Kidney (tissue), 14 donors: ENCODE data around the gene PPFIBP2. TPM values are rescaled to one million over a fixed set of nuclear protein-coding genes. Genes with fewer than 3 reads are reported as not detected.

Source experiments
- DNase-seq, 5 donors: peaks; one replicate each; pipeline ENCODE4 v3.0.0-alpha.2; 2013 to 2020
- FAIRE-seq: peaks from 2 replicates; lab custom pipeline; 2012; peaks lifted over from hg19 to GRCh38; lab: Jason Lieb, UNC
- H3K27ac ChIP-seq, 2 donors: one replicate each; pipeline ENCODE4 v1.7.0; 2013; ENCODE audit warnings: low read depth in 2 of 2, low read length in 2 of 2, inconsistent platforms in 1 of 2
- H3K27me3 ChIP-seq: one replicate; pipeline ENCODE4 v1.7.1; 2013; ENCODE audit warnings: low read length, inconsistent platforms; ENCODE audit not compliant: control insufficient read depth, insufficient read depth
- H3K36me3 ChIP-seq, 3 donors: one replicate each; pipeline versions ENCODE4 v1.7.0 to v1.7.1; 2013; ENCODE audit warnings: low read length in 3 of 3, control low read depth in 1 of 3, inconsistent platforms in 1 of 3; ENCODE audit not compliant: insufficient read depth in 3 of 3, control insufficient read depth in 2 of 3
- H3K4me1 ChIP-seq, 3 donors: one replicate each; pipeline versions ENCODE4 v1.7.0 to v1.7.1; 2013; ENCODE audit warnings: low read length in 3 of 3, inconsistent platforms in 1 of 3, low read depth in 1 of 3; ENCODE audit not compliant: control insufficient read depth in 2 of 3, insufficient read depth in 2 of 3
- H3K4me3 ChIP-seq, 3 donors: one replicate each; pipeline versions ENCODE4 v1.7.0 to v1.8.1; 2013; ENCODE audit warnings: low read length in 3 of 3, control low read depth in 1 of 3, inconsistent platforms in 1 of 3
- H3K9ac ChIP-seq, 3 donors: one replicate each; pipeline versions ENCODE4 v1.7.0 to v1.7.1; 2013; ENCODE audit warnings: low read length in 3 of 3, control low read depth in 1 of 3, inconsistent platforms in 1 of 3
- H3K9me3 ChIP-seq, 3 donors: one replicate each; pipeline versions ENCODE4 v1.7.0 to v1.7.1; 2013; ENCODE audit warnings: low read length in 3 of 3, control low read depth in 1 of 3, inconsistent platforms in 1 of 3; ENCODE audit not compliant: control insufficient read depth in 2 of 3, insufficient read depth in 1 of 3
- CTCF ChIP-seq: IDR thresholded peaks from 3 replicates; pipeline ENCODE4 v1.5.1; 2012; ENCODE audit warnings: mild to moderate bottlenecking, moderate library complexity, borderline replicate concordance; ENCODE audit not compliant: insufficient read depth; ENCODE audit errors: extremely low read depth
- intact Hi-C: fragments of 100-400 bp; cut with DNase I; formaldehyde crosslinking; loops from one replicate; pipeline ENCODE4 v1.11.1; 2022
- polyA plus RNA-seq: library from polyadenylated mRNA; stranded (reverse); fragments of 350-450 nt; fragmentation: Illumina TruSeq; extraction: RNeasy Lipid Tissue Mini Kit (QIAGEN cat#74804); gene quantifications from one replicate; pipeline ENCODE4 v1.2.3, GENCODE V29; 2014; ENCODE audit warnings: low read depth, low replicate concordance; ENCODE audit not compliant: insufficient read depth
- total RNA-seq: library from RNA; stranded (reverse); fragmentation: NEBNext Ultra II Directional; extraction: Animal tissue kit (Norgen Biotek cat#: 25700); gene quantifications from one replicate; pipeline ENCODE4 v1.2.1, GENCODE V29; 2021
- donor health status: control.
- donor health status: control.
- donor health status: control.
- donor health status: control.
- donor health status: control.
- donor health status: DM: yes; HTN: yes; CAD: no.
- donor health status: Normal renal cell carcinoma (clear cell type).

The PPFIBP2 gene
- total and polyA plus RNA-seq, 2 donors from 2014 or later = 31.6 to 44.4 TPM

GRCh38 chr11:7469351-7469865, 44.4 kb upstream of the PPFIBP2 start:
- intact Hi-C loops = no loop called here
- Histone ChIP-seq H3K4me1 (no peaks in the 10 kb centered on the region), H3K9ac (no peak overlapping the region), H3K27ac (no peak overlapping the region), H3K27me3 (no peaks in the 10 kb centered on the region), H3K36me3 (no peaks in the 10 kb centered on the region), H3K9me3 (no peaks in the 10 kb centered on the region), H3K4me3 (no peak overlapping the region)
- DNase-seq (no peak), FAIRE-seq (no peak)
- TF ChIP-seq CTCF = no peak

GRCh38 chr11:7471071-7471470, 42.7 kb upstream of the PPFIBP2 start:
- no peak for FAIRE-seq
- Histone ChIP-seq H3K9ac (no peak overlapping the region), H3K9me3 (no peaks in the 10 kb centered on the region), H3K4me1 (no peaks in the 10 kb centered on the region), H3K27ac (no peak overlapping the region), H3K27me3 (no peaks in the 10 kb centered on the region), H3K36me3 (no peaks in the 10 kb centered on the region), H3K4me3 (no peak overlapping the region)
- DNase-seq = no peak
- intact Hi-C loops = no loop called here
- no peak for TF ChIP-seq CTCF

GRCh38 chr11:7473717-7474116, 40.1 kb upstream of the PPFIBP2 start:
- no peak for DNase-seq
- Histone ChIP-seq H3K9ac (no peak overlapping the region), H3K27ac (no peak overlapping the region), H3K4me3 (no peak overlapping the region), H3K36me3 (no peaks in the 10 kb centered on the region), H3K27me3 (no peaks in the 10 kb centered on the region), H3K9me3 (no peaks in the 10 kb centered on the region), H3K4me1 (no peaks in the 10 kb centered on the region)
- no peak for TF ChIP-seq CTCF
- intact Hi-C loops = no loop called here
- FAIRE-seq = no peak

- Histone ChIP-seq H3K9ac (no peak overlapping the region), H3K9me3 (no peaks in the 10 kb centered on the region), H3K27me3 (no peaks in the 10 kb centered on the region), H3K4me3 (no peak overlapping the region), H3K4me1 (peaks cover 0 to 7% (median 4%) of the 10 kb centered on the region in 3 donors), H3K36me3 (no peaks in the 10 kb centered on the region), H3K27ac (no peak overlapping the region)
- no peak for TF ChIP-seq CTCF
- DNase-seq = no peak
- FAIRE-seq = no peak
- intact Hi-C loops = no loop called here
These were observed 33.7 kb upstream of the PPFIBP2 start for GRCh38 chr11:7480113-7480512.
